Ammon's horn (tissue), 1 donor: ENCODE measurements around the gene ARID3A.

ENCODE experiments used
- DNase-seq: peaks from one replicate; pipeline ENCODE4 v3.0.0-alpha.2; 2016; ENCODE audit warnings: low spot score

The ARID3A gene

DNA sequence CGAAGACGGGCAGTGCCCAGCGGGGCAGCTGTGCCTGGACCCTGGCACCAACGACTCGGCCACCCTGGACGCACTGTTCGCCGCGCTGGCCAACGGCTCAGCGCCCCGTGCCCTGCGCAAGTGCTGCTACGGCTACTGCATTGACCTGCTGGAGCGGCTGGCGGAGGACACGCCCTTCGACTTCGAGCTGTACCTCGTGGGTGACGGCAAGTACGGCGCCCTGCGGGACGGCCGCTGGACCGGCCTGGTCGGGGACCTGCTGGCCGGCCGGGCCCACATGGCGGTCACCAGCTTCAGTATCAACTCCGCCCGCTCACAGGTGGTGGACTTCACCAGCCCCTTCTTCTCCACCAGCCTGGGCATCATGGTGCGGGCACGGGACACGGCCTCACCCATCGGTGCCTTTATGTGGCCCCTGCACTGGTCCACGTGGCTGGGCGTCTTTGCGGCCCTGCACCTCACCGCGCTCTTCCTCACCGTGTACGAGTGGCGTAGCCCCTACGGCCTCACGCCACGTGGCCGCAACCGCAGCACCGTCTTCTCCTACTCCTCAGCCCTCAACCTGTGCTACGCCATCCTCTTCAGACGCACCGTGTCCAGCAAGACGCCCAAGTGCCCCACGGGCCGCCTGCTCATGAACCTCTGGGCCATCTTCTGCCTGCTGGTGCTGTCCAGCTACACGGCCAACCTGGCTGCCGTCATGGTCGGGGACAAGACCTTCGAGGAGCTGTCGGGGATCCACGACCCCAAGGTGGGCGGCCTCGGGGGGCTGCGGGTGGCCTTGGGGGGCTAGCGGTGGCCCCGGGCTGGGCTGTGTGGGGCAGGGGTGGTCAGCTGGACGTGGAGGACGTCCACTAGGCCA, 79.2 kb downstream of the ARID3A start:
- no peak for DNase-seq

- DNase-seq, result no peak
These were observed 81.0 kb downstream of the ARID3A start for GRCh38 chr19:1006711-1007398.

DNA sequence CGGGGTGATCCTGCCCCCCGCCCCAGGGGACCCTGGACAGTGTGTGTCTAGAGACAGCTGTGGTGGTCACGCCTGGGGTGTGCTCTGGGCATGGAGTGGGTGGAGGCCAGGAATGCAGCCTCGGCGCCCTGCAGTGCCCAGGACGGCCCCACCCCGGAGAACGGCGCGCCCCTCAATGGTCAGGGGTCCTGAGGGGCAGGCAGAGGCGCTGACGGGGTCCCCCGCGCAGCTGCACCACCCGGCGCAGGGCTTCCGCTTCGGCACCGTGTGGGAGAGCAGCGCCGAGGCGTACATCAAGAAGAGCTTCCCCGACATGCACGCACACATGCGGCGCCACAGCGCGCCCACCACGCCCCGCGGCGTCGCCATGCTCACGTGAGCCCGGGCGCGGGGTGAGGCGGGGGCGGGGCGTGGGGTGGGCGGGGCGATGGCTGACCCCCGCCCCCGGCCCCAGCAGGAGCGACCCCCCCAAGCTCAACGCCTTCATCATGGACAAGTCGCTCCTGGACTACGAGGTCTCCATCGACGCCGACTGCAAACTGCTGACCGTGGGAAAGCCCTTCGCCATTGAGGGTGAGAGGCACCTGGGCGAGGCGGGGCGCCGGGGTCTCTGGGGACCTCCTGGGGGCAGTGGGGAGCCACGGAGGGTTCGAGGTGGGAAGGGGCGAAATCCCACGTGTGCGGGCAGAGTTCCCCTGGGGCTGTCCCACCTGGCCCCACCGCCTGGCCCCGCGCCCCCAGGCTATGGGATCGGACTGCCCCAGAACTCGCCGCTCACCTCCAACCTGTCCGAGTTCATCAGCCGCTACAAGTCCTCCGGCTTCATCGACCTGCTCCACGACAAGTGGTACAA, 81.8 kb downstream of the ARID3A start:
- no peak for DNase-seq

DNA sequence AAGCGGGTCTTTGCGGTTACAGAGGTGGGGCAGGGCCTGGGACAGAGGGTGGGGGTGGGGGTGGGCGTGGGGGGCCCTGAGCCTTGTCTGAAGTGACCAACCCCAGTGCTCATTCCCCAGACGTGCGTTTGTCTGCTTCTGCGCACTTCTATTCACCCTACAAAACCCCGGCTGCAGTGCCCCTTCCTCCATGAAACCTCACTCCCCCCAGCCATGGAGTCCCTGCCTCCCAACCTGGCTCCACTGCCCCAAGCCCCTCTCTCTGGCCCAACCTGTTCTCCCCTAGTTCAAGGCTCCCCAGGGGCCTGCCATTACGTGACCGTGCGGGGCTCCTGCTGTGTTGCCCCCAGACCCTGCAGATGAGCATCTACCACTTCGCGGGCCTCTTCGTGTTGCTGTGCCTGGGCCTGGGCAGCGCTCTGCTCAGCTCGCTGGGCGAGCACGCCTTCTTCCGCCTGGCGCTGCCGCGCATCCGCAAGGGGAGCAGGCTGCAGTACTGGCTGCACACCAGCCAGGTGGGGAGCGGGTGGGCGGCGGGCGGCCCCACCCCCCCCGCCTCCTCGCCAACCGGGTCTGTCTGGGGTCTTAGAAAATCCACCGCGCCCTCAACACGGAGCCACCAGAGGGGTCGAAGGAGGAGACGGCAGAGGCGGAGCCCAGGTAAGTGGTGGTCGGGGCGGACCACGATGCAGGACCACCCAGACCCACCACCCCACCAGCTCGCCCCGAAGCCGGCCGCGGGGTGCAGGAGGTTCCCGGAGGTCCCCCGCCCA, 82.6 kb downstream of the ARID3A start:
- no peak for DNase-seq

DNA sequence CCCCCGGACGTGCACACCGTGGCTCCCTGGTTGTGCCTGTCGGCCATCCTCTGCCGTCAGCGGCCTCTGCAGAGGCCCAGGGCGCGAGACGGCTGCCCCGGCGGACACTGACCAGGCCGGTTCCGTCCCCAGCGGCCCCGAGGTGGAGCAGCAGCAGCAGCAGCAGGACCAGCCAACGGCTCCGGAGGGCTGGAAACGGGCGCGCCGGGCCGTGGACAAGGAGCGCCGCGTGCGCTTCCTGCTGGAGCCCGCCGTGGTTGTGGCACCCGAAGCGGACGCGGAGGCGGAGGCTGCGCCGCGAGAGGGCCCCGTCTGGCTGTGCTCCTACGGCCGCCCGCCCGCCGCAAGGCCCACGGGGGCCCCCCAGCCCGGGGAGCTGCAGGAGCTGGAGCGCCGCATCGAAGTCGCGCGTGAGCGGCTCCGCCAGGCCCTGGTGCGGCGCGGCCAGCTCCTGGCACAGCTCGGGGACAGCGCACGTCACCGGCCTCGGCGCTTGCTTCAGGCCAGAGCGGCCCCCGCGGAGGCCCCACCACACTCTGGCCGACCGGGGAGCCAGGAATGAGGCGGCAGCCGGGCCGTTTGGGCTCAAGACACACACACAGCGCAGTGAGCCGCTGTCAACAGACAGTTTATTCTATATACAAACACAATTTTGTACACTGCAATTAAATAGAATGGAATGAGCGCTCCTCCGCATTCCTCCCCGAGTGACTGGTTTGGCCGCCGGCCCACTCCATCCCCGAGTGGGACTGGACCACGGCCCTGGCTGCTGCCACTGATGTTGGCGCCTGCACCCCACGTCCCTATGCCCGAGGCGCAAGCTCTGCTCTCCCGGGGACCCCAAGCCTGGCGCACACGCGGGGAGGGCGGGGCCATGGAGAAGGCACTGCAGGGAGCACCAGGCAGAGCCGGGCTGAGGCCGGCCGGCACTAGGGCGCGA, 83.5 kb downstream of the ARID3A start:
- no peak for DNase-seq

GRCh38 chr19:1009981-1010538, 84.2 kb downstream of the ARID3A start:
- DNase-seq, result no peak

DNA sequence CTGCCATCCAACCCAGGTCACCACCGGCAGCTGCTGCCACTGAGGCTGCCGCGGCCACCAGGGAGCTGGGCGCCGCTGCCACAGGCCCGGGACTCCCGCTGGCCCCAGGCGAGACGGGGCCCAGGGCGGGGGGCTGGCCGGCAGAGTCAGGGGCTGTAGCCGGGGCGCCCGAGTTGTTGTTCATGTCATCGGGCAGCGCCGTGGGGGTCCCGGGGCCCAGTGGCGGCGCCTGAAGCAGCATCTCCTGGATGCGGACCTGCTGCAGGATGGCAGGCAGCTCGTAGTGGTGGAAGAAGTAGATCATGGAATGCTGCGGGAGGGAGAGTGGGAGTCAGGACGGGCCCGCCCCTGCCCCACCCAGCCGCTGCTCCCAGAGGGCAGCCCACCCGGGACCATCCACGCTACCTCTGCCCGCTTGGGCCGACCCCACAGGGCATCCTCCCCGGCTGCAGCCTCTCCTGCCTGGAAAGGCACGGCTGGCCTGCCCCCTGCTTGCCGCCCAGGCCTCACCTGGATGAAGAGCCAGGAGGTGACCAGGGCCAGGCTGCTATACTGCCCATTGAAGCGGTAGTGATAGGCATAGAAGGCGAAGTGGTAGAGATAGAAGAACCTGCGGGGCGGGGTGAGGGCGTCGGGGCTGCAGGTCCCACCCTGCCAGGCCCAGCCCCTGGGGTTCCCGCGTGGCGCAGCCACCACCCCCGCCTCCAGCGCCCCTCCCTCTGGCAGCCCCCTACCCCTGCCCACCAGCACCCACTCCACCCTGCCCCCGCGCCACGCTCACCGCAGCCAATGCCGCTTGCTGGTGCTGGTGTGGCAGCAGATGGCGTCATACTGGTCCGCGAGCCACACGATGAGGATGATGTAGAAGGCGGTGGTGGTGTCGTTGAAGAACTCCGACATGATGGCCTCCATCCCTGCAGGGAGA, 85.0 kb downstream of the ARID3A start:
- no peak for DNase-seq

DNA sequence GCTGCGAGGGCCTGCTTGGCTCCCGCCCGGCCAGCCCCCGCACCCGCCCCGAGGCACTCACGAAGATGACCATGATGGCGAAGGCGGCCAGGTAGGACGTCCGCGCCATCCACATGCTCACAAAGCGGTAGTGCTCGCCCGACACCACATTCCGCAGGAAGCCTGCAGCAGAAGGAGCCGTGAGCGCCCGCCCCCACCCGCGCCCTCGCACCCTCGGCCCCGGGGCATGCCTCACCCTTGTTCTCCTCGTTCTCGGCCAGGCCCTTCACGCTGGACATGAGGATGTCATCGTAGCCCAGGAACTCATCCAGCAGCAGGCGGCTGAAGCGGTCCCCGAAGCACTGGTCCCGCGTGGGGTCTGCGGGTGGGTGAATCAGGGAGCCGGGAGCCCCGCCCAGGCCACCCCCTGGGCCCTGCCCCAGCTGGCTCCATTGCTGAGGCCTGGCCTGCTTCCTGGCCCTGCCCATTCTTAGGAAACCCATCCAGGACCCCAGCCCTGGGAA, 86.0 kb downstream of the ARID3A start:
- no peak for DNase-seq

- DNase-seq, result no peak
These were observed 86.5 kb downstream of the ARID3A start for GRCh38 chr19:1012334-1012733.

GRCh38 chr19:1013218-1013617, 87.4 kb downstream of the ARID3A start:
- no peak for DNase-seq

- DNase-seq, result no peak
These were observed 88.6 kb downstream of the ARID3A start for GRCh38 chr19:1014161-1015060.

GRCh38 chr19:1015061-1015781, 89.4 kb downstream of the ARID3A start:
- no peak for DNase-seq

GRCh38 chr19:1015782-1016646, 90.2 kb downstream of the ARID3A start:
- no peak for DNase-seq

DNA sequence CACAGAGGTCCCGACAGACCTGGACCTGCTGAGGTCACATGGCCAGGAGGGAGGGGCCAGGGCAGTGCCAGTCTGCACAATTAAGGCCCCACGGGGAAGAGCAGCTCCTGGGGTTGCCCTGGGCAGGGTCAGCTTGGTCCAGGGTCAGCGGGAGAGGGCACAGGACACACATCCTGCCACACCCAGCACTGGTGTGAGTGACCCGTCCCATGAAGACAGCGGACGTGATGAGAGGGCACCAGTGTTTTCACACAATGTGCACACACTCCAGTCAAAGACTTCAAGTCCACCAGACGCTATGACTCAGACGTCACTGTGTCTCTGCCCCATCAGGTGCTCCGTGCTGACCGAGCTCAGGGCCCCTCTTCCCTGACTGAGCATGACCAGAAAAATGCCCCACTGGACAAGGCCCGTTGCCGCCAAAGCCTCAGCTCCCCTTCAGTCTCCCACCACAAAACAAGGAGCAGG, 90.8 kb downstream of the ARID3A start:
- DNase-seq, result no peak

- no peak for DNase-seq
These were observed 91.5 kb downstream of the ARID3A start for GRCh38 chr19:1017115-1017905.
